Measurements from ENCODE around the gene RPL13A. TPM values are rescaled to one million over a fixed set of nuclear protein-coding genes. Genes with fewer than 3 reads are reported as not detected.

The RPL13A gene
- total and polyA plus RNA-seq, 9 of the 15 experiments (the other 6 are each of a cell fraction or from before 2014, with no cell fraction given), result 1,744 to 5,482 (median 2,949) TPM

DNA sequence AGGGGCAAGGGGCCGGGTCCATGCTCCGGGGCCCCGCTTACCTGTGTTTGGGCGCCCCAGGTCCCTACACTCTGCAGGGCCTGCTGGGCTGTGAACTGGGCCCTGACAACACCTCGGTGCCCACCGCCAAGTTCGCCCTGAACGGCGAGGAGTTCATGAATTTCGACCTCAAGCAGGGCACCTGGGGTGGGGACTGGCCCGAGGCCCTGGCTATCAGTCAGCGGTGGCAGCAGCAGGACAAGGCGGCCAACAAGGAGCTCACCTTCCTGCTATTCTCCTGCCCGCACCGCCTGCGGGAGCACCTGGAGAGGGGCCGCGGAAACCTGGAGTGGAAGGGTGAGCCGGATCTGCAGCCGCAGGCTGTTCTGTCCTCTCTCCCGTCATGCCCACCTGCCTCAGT lies 26.7 kb downstream of the RPL13A start (continued):
- TF ChIP-seq, protein P1, sequence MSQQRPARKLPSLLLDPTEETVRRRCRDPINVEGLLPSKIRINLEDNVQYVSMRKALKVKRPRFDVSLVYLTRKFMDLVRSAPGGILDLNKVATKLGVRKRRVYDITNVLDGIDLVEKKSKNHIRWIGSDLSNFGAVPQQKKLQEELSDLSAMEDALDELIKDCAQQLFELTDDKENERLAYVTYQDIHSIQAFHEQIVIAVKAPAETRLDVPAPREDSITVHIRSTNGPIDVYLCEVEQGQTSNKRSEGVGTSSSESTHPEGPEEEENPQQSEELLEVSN (IDR thresholded peaks at IDR 0.05; ENCODE audit: borderline replicate concordance in 1 of 2, extremely low read depth in 1 of 2, insufficient read depth in 1 of 2, insufficient read length in 1 of 2, low read depth in 1 of 2, low read length in 1 of 2, poor library complexity in 1 of 2, severe bottlenecking in 1 of 2), result no peak
- TF ChIP-seq LEF1 (IDR thresholded peaks at IDR 0.05) (no peak), BACH1 (tag; IDR thresholded peaks at IDR 0.05) (no peak), SAP30 (IDR thresholded peaks at IDR 0.05; ENCODE audit: borderline replicate concordance, insufficient read depth, low read depth, low read length, poor library complexity, severe bottlenecking) (no peak), MECOM (CRISPR knock-in tag; IDR thresholded peaks at IDR 0.05) (no peak)
- TF ChIP-seq, protein P2, sequence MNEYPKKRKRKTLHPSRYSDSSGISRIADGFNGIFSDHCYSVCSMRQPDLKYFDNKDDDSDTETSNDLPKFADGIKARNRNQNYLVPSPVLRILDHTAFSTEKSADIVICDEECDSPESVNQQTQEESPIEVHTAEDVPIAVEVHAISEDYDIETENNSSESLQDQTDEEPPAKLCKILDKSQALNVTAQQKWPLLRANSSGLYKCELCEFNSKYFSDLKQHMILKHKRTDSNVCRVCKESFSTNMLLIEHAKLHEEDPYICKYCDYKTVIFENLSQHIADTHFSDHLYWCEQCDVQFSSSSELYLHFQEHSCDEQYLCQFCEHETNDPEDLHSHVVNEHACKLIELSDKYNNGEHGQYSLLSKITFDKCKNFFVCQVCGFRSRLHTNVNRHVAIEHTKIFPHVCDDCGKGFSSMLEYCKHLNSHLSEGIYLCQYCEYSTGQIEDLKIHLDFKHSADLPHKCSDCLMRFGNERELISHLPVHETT (CRISPR knock-in tag; conservative IDR thresholded peaks at IDR 0.05 in 1 of 2, IDR thresholded peaks at IDR 0.05 in 1 of 2), result no peak

DNA sequence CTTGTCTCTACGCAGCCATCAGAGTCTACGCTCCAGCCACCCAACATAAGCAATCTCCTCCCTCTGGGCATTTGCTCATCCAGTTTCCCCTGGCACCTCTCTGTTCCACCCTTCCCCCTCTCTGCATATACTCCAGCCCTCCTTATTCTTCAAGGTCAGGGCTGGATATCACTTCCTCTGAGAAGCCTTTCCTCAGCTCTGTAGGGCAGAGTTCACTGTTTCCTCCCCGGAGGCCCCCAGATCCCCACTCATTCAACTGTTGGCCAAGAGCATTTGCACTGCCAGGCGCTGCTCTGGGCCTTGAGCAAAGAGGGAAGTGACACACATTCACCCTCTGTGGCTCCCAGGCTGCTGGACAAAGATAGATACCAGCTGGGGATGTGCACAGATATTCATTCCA lies 28.4 kb downstream of the RPL13A start:
- Histone ChIP-seq H3K9me1 (ENCODE audit: control insufficient read depth, insufficient read depth, low read length) (no peaks in the 10 kb centered on the region), H4K20me1 (replicated peaks; ENCODE audit: control insufficient read depth, insufficient read depth, low read length) (no peaks in the 10 kb centered on the region), H3K27me3 (ENCODE audit: control insufficient read depth in 2 of 2, insufficient read depth in 2 of 2, low read length in 2 of 2) (no peaks in the 10 kb centered on the region), H3K4me2 (ENCODE audit: insufficient read depth, low read length) (no peak overlapping the region), H3K4me1 (replicated peaks in 1 of 2; ENCODE audit: control insufficient read depth in 2 of 2, insufficient read depth in 2 of 2, low read length in 2 of 2) (peaks cover 7 to 35% of the 10 kb centered on the region in 2 experiments; a peak in 4 of 5 replicates), H3K9ac (ENCODE audit: insufficient read depth in 1 of 2, low read depth in 2 of 2, low read length in 2 of 2) (no peak overlapping the region), H3K79me2 (ENCODE audit: control insufficient read depth, insufficient read depth, low read length) (no peaks in the 10 kb centered on the region), H2AFZ (ENCODE audit: low read depth, low read length) (no peak overlapping the region), H3K4me3 (no peak overlapping the region), H3K36me3 (ENCODE audit: control insufficient read depth, insufficient read depth, low read length) (no peaks in the 10 kb centered on the region), H3K27ac (ENCODE audit: extremely low read depth, low read depth, low read length) (no peak overlapping the region), H3K9me3 (replicated peaks; ENCODE audit: control insufficient read depth, insufficient read depth, low read depth, low read length) (no peaks in the 10 kb centered on the region)
- in situ Hi-C loops (cut with MboI) (no loop called here), intact Hi-C loops (cut with micrococcal nuclease) (no loop called here)
- no TSS peak for BruUV-seq (replicated peaks)
- ATAC-seq (no peak), DNase-seq (ENCODE audit: extremely low read depth in 1 of 4, low spot score in 3 of 4) (peak in 1 of 4 experiments; percentile 6), FAIRE-seq (no peak)
- ChIA-PET POLR2A (interaction anchor here (0.6 kb wide), 1 partner anchor 12 kb away, joined by 3 read pairs; the partner anchor contains the start of gene RCN3), CTCF (ENCODE audit: low intra/inter-chr PET ratio) (no interaction called here)
- TF ChIP-seq MBD2 (IDR thresholded peaks at IDR 0.05; ENCODE audit: borderline replicate concordance, low read depth) (no peak), SPI1 (IDR thresholded peaks at IDR 0.05; ENCODE audit: borderline replicate concordance, low read depth, low read length) (peak; percentile 53; the same call in 1 of the 2 replicates)
- 49% methylated on average over 4 of the region's 4 CpGs for WGBS (ENCODE audit: insufficient coverage, low coverage, missing lambda C conversion rate)
